HG02870 (cell line): ENCODE data around the gene LSM2.
"Not testable (repeated sequence)": the region's sequence is repeated elsewhere in the genome, so short reads cannot be mapped to it uniquely, and the experiment has no call there.

Source experiments
- ATAC-seq: cut with Tn5 transposase; IDR thresholded peaks from one replicate; pipeline ENCODE4 v1.9.1; 2021; ENCODE audit warnings: mild to moderate bottlenecking, moderate library complexity; ENCODE audit not compliant: unreplicated experiment

The LSM2 gene

DNA sequence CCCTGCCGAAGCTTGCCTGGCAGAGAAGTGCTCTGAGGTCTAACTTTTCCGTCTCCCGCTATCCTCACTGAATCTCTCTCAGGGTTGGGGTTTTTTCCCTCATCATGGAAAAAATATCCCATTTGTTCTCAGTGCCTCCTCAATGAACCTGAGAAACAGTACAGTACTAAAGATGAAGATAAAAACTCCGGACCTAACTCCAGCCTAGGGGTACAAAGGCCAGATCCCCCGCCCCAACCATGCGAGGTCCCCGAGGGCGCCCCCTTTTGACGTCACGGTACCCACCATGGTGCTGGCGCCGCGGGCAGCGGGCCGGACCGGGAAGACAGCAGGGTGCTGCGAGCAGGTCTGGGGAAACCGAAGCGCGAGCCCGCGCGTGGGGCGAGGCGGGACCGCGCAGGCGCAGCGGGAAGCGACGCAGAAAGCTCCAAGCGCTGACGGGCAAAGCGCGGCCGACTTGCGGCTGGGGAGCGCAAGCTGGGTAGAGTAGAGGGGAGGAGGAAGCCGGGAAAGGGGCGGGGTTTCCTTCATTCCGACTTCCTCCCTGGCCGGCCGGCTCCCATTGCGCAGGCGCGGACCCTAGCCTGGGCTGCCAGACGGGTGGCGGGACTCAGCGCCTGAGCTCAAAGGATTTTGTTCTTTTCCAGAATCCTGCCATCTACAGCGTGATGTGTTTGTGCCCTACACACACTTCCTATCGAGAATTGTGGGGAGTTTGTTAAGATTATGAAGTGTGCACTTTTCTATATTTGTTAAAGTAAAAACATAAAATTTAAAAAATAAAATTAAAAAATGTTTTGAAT is at the start of gene LSM2:
TSS of gene LSM2 (minus strand) at position 497 of the 803 bp plus-strand sequence. CDS start at position 288, 209 bp downstream.
- peak; percentile 86 for ATAC-seq

DNA sequence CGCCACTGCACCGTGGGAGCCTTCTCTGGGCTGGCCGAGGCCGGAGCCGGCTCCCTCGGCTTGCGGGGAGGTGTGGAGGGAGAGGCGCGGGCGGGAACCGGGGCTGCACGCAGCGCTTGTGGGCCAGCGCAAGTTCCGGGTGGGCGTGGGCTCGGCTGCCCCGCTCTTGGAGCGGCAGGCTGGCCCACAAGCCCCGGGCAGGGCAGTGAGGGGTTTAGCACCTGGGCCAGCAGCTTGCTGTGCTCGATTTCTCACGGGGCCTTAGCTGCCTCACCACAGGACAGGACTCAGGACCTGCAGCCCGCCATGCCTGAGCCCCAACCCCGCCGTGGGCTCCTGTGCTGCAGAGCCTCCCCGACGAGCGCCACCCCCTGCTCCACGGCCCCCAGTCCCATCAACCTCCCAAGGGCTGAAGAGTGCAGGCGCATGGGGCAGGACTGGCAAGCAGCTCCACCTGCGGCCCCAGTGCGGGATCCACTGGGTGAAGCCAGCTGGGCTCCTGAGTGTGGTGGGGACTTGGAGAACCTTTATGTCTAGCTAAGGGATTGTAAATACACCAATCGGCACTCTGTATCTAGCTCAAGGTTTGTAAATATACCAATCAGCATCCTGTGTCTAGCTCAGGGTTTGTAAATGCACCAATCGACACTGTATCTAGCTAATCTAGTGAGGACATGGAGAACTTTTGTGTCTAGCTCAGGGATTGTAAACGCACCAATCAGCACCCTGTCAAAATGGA is 45.4 kb upstream of the LSM2 start:
- not testable (repeated sequence) for ATAC-seq

DNA sequence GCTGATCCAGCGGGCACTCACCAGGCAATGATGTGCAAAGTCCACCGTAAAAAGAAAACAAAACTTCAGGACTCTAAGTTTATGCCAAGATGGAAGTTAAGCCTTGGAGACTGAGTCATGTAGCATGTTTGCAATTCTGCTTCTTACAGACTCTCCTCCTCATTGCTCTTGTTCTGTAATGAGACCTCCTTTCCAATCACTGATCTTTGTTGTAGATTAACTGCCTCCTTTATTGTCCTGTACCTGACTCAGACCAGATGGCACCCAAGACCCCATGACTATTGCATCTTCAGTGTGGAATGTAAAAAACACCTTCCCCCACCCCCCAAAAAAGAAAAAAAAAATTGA is 44.7 kb upstream of the LSM2 start:
- no peak for ATAC-seq

DNA sequence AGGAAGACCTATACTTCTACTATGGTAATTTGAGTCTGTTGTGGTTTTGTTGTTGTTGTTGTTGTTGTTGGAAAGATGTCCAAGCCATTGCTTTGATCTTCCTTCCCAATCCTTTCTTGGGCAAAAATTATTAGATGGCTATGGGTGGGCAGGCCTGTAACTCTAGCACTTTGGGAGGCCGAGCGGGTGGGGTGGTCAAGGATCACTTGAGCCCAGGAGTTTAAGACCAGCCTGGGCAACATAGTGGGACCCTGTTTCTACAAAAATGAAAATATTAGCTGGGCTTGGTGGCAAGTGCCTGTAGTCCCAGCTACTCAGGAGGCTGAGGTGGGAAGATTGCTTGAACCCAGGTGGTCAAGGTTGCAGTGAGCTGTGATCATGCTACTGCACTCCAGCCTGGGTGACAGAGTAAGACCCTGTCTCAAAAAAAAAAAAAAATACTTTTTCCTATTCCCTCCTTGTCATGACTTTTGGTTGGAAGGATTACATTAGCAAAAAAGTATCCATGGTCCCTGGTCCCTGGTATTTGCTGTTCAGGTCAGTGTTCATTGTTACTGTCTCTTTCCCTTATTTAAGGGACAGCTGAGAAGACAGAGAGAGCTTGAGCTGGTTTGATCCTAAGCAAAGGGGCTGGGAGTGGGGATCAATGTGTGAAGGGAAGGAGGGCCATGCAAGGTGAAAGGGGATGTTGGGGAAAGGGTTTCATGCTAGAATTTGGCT is 44.2 kb upstream of the LSM2 start:
- ATAC-seq: no peak

DNA sequence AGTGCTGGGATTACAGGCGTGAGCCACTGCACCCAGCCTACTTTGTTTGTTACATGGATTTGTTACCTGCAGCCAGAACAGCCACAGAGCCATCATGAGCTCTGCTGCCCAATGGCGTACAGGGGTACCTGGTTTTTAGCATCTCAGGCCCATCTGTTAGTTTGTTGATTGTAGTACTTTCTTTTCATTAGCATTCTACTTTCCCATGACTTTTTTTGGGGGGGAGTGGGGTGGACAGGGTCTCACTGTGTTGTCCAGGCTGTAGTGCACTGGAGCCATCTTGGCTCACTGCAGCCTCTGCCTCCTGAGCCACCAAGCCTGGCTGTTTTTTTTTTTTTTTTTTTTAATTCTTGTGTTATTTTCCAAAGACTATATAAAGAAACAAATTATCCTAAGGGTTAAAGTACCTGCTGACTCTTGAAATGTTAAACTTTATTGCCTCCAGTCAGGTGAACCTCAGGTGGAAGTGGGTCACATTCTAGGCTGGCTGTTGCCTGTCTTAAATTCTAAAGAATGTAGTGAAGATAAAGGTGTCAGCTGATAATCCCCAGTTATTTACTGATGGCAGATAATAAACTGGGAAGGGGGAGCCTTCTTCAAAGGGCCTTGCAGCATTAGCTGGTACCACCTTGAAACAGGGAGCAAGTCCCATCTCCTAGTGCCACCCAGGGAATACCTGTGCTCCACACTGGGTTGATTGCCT is 40.7 kb upstream of the LSM2 start:
- ATAC-seq: no peak

DNA sequence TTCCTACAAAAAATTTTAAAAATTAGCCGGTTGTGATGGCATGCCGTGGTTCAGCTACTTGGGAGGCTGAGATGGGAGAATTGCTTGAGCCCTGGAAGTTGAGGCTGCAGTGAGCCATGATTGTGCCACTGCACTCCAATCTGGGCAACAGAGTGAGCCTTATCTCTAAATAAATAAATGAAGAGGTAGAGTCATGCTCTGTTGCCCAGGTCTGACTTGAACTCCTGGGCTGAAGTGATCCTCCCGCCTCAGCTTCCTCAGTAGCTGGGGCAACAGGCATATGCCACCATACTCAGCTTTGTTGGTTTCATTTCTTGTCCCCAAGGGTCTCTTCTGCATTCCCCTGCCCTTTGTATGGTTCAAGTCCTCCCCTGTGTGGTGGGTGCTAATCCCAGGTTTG is 37.7 kb upstream of the LSM2 start:
- no peak for ATAC-seq

DNA sequence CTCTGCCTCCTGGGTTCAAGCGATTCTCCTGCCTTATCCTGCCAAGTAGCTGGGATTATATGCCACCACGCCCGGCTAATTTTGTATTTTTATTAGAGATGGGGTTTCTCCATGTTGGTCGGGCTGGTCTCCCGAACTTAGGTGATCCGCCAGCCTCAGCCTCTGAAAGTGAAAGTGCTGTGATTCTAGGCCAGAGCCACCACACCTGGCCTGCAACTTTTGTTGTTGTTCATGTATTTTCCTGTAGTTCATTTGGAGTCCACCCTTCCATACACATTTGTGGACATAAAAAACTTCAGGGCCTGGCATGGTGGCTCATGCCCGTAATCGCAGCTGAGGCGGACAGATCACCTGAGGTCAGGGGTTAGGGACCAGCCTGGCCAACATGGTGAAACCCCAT is 35.3 kb upstream of the LSM2 start:
- no peak for ATAC-seq

DNA sequence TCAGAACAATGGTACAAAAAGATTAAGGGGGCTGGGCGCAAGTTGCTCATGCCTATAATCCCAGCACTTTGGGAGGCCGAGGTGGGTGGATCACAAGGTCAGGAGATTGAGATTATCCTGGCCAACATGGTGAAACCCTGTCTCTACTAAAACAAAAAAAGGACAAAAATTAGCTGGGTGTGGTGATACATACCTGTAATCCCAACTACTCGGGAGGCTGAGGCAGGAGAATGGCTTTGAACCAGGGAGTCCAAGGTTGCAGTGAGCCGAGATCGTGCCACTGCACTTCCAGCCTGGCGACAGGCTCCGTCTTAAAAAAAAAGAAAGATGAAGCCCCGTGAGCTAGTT is 33.0 kb upstream of the LSM2 start:
- ATAC-seq: not testable (repeated sequence)

DNA sequence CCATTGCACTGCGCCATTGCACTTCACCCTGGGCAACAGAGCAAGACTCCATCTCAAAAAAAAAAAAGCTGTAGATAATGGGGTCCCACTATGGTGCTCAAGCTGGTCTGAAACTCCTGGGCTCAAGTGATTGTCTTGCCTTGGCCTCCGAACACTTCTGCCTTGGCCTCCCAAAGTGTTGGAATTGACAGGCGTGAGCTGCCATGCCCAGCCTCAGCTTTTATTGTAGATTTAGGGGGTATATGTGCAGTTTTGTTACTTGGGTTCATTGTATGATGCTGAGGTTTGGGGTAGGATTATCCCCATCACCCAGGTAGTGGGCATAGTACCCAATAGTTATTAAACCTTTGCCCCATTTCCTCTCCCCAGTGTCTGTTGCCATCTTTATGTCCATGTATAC is 32.2 kb upstream of the LSM2 start:
- no peak for ATAC-seq

DNA sequence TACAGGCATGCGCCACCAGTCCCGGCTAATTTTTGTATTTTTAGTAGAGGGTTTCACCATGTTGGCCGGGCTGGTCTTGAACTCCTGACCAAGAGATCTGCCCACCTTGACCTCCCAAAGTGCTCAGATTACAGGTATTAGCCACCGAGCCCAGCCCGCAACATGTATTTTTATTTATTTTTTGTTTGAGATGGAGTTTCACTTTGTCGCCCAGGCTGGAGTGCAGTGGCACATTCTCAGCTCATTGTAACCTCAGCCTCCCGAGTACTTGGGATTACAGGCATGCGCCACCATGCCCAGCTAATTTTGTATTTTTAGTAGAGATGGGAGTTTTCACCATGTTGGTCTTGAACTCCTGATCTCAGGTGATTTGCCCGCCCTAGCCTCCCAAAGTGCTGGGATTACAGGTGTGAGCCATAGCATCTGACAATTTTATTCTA is 31.4 kb upstream of the LSM2 start:
- not testable (repeated sequence) for ATAC-seq

DNA sequence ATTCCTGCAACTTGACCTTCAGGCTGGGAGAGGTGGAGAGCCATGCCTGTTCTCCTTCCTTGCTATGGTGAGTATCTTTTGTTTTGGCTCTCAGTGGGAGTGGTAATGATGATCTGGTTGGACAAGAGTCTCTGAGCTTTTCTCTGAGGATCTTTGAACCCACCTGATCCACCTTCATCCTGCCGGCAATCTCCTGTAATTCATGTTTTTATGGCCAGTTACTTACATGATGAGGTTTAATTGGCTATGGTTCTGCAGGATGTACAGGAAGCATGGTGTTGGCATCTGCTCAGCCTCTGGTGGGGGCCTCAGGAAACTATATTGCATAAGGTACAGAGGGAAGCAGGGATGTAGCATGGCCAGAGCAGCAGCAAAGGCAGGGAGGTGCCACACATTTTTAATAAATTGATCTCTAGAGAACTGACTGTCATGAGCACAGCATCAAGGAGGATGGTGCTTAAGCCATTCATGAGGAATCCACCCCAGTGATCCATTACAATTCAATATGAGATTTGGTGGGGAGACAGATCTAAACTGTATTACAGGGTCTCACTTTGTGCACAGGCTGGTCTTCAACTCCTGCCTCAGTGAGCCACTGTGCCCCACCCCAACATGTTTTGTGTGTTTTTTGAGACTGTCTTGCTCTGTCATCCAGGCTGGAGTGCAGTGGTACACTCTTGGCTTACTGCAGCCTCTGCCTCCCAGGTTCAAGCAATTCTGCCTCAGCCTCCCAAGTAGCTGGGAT is 30.8 kb upstream of the LSM2 start:
- ATAC-seq: no peak

DNA sequence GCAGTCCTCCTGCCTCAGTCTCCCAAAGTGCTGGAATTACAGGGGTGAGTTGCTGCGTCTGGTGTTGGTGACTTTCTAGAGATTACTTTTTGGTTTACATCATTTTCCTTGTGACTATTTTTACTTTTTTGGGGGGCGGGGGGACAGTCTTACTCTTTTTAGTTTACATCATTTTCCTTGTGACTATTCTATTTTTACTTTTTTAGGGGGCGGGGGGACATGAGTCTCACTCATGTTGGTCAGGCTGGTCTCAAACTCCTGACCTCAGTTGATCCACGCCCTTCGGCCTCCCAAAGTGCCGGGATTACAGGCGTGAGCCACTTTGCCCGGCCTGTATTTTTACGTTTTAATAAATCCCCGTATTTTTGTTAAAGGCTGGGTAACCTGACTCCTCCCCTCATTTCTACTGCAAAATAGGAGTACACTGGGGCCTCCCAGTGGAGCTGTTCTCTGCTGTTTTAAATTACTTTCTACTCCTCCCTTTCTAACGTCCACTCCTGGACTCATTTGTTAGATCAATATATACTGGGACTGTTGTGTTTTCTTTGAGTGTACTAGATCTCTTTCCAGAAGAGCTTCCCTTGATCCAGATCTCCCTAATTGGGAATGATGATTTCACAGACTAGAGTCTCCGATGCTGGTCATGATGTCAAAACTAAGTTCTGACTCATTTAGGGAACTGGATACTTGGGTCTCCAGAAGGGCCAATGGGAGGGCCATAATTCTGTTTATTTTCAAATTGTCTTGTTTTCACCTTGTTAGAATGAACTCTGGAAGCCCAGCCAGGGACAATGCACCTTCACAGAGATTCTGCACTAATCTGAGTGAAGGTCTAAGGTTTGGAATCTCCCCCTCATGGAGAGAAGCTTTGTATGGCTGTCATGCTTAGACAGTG is 30.0 kb upstream of the LSM2 start:
- ATAC-seq: no peak

DNA sequence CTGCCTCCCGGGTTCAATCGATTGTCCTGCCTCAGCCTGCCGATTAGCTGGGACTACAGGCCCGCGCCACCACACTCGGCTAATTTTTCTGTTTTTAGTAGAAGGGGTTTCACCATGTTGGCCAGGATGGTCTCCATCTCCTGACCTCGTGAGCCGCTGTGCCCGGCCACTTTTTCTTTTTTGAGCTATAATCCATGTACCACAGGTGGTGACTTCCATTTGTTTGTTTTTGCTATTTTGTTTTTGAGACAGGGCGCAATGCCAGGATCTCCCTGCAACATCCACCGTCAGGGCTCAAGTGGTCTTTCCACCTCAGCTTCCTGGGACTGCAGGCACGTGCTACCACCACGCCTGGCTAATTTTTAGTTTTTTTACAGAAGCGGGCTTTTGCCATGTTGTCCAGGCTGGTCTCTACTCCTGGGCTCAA is 29.3 kb upstream of the LSM2 start:
- ATAC-seq: no peak

DNA sequence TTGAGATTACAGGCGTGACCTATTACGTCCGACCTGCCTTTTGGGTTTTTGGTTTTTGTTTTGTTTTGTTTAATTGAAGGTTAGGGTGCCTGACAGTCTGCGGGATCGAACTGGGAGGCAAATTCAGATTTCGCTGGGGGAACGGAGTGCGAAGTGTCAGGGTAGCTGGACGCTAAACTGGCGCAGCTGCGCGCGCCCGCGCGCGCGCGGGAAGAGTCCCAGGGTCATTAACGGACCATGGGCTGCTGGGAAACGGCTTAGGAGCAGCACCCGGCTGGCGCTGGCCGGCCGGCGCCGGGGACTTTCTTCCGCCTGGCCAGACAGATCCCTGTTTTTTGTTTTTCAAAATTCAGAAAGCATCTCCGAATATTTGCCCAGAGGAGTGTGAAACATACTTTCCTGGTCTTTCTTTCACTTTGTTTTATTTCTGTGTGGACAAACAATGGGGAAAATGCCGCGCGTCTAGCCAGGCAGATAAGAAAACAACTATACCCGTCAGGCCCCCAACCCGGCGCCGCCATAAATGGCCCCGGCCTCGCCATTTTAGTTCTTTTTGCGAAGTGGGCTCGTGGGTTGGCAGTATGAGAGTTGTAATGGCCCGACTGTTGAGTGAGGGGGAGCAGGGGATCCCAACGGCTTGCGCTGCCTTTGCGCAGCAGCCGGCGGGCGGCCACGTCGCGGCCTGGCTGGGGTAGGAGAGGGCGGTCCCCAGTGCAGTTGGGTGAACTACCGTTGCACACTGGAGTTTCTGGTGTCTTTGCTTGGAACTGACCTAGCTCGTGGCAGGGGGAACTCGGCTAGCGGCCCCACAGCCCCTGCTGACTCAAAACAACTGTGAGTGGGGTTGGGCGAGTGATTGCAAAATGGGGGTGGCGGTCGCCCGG is 27.8 kb upstream of the LSM2 start:
- ATAC-seq: no peak

DNA sequence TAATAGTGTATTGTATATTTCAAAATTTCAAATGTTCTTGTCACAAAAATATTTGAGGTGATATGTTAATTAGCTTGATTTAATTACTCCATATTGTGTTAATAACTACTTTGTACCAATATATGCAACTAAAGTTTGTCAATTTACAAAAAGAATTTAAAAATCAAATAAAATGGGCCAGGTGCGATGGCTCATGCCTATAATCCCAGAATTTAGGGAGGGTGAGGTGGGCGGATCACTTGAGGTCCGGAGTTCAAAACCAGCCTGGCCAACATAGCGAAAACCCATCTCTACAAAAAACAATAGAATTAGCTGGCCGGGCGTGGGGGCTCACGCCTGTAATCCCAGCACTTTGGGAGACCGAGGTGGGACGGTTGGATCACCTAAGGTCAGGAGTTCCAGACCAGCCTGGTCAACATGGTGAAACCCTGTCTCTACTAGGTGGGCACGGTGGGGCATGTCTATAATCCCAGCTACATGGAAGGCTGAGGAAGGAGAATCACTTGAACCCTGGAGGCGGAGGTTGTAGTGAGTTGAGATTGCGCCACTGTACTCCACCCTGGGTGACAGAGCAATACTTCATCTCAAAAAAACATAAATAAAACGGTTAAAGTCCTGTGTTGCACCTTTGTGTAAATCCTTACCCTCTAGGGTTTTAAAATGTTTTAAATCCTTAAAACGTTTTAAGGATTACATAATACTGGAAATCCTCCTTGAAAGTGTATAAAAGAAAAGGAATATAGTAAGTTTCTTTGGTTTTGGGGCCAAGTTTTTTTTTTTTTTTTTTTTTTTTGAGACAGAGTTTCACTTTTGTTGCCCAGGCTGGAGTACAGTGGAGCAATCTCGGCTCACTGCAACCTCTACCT is 24.8 kb upstream of the LSM2 start:
- no peak for ATAC-seq

DNA sequence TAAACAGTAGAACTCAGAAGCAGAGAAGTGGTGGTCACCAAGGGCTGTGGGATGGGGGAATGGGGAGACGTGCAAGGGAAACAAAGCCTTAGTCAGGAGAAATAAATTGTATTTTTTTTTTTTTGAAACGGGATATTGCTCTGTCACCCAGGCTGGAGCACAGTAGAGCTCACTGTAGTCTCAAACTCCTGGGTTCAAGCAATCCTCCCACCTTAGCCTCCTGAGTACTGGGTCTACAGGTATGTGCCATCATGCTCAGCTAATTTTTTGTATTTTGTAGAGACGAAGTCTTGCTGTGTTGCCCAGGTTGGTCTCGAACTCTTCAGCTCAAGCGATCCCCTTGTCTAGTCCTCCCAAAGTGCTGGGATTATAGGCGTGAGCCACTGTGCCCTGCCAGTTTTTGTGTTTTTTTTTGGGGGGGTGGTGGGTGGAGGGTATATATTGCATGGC is 24.1 kb upstream of the LSM2 start:
- no peak for ATAC-seq

DNA sequence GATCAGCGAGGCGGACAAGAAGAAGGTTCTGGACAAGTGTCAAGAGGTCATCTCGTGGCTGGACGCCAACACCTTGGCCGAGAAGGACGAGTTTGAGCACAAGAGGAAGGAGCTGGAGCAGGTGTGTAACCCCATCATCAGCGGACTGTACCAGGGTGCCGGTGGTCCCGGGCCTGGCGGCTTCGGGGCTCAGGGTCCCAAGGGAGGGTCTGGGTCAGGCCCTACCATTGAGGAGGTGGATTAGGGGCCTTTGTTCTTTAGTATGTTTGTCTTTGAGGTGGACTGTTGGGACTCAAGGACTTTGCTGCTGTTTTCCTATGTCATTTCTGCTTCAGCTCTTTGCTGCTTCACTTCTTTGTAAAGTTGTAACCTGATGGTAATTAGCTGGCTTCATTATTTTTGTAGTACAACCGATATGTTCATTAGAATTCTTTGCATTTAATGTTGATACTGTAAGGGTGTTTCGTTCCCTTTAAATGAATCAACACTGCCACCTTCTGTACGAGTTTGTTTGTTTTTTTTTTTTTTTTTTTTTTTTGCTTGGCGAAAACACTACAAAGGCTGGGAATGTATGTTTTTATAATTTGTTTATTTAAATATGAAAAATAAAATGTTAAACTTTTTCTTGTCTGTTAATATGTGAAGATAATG is 23.0 kb upstream of the LSM2 start:
- no peak for ATAC-seq
